ENCODE results near the gene MYL6.
"Not testable (repeated sequence)": the region's sequence is repeated elsewhere in the genome, so short reads cannot be mapped to it uniquely, and the experiment has no call there.

Gene MYL6

DNA sequence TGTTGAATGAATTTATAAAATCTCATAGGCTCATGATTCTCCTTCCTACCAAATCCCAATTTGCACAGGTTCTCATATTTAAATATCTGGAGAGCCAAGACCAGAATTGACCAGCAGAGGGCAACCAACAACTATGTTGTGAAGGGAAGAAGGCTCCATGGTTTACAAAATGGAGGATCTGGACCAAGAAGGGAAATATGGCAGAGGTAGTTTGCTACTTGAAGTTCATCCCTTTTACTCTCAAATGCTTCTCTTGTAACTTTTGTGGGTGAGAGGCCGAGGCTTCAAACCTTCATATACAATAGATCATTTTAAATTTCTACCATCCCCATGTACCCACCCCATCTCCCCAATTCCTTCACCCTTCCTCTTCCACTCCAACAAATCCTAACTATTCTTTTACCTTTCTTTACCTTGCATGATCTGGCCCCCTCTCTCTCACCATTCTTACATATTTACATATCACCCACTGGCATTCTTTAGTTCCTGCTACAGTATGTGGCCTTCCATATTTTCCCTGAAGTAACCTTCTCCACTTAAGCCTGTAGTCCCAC, 34.9 kb downstream of the MYL6 start:
- DNase-seq, result peak; percentile 86

DNA sequence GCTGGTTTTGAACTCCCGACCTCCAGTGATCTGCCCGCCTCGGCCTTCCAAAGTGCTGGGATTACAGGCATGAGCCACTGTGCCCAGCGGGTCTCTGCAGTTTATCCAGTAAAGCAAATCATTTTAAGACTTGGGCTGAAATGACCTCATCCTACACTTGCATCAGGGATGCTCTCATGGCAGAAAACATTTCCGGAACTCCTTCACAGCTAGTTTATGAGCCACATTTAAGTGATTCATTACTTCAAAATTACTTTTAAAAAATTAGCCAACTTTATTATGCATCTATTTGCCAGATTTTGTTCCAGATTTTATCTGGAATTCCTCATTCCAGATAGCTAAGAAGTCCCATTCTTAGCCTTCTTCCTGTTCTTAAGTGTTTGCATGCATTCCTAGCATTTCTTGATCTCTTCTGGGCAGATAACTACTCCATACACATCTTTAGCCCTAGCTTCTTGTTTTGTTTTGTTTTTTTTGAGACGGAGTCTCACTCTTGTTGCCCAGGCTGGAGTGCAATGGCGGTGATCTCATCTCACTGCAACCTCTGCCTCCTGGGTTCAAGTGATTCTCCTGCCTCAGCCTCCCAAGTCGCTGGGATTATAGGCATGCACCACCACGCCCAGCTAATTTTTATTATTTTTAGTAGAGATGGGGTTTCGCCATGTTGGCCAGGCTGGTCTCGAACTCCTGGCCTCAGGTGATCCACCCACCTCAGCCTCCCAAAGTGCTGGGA, 38.8 kb downstream of the MYL6 start:
- not testable (repeated sequence) for DNase-seq

DNA sequence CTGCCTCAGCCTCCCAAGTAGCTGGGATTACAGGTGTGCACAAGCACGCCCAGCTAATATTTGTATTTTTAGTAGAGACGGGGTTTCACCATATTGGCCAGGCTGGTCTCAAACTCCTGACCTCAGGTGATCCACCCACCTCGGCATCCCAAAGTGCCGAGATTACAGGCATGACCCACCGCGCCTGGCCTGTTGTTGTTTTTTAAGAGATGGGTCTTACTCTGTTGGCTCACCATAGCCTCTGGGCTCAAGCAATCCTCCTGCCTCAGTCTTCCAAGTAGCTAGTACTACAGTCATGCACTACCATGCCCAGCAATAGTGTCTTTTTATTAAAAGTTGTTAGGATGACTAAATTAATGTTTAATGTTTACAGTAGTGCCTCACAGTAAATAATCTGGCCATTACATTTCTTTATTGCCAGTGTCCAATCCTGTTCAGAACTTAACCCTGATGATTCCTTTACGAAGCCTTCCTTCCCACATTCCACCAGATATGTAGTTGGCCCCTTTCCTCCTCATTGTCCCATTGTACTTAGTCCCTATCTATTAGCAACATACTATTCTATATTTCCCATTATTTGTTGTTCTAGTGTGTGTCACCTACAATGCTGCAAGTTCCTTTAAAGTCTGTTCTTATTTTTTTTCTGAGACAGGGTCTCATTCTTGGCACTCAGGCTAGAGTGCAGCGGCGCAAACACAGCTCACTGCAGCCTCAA, 39.9 kb downstream of the MYL6 start:
- DNase-seq, result no peak

GRCh38 chr12:56198836-56199235, 40.7 kb downstream of the MYL6 start:
- DNase-seq, result no peak

GRCh38 chr12:56202366-56202765, 44.2 kb downstream of the MYL6 start:
- no peak for DNase-seq

GRCh38 chr12:56202838-56203237, 44.7 kb downstream of the MYL6 start:
- DNase-seq, result no peak

DNA sequence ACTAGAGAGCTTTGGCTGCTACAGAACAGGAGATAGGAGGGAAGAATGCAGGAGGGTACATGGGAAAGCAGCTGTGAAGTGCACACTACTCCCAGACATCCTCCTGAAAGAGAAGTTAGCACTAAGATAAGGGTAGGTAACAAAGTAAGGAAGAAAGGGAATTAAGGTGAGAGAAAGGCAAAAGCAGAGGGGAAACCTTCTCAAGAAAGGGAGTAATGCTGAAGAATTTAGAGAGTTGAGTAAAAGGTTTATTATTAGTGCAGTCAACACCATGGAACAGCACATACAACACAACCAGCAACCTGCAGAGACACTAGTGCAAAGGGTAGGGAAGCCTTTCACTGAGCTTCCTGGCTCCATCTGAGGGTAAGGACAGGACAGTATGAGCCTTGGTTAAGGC, 46.1 kb downstream of the MYL6 start:
- no peak for DNase-seq

GRCh38 chr12:56205445-56205844, 47.3 kb downstream of the MYL6 start:
- DNase-seq, result no peak

- peak; percentile 56 for DNase-seq
Measured at GRCh38 chr12:56206452-56207166, 48.5 kb downstream of the MYL6 start.

DNA sequence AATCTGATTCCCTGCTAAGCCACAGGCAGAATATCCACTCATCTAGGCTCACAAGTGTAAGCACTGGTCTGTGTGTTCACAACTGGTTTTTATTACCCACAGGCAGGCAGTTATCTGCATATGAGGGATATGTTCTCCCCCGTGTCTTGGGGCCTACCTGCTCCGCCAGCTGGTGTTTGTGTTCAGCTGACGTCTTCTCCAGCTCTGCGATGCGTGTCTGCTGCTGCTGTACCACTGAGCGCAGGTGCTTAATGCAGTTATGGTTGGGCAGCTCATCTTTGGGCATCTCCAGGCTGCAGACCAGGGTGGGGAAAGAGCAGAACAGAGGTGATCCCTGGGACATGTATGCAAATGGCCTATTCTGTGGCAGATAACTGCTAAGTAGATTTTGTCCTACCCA, 49.8 kb downstream of the MYL6 start:
- DNase-seq, result no peak
